ENCODE measurements around the gene ZNF618.

DNA sequence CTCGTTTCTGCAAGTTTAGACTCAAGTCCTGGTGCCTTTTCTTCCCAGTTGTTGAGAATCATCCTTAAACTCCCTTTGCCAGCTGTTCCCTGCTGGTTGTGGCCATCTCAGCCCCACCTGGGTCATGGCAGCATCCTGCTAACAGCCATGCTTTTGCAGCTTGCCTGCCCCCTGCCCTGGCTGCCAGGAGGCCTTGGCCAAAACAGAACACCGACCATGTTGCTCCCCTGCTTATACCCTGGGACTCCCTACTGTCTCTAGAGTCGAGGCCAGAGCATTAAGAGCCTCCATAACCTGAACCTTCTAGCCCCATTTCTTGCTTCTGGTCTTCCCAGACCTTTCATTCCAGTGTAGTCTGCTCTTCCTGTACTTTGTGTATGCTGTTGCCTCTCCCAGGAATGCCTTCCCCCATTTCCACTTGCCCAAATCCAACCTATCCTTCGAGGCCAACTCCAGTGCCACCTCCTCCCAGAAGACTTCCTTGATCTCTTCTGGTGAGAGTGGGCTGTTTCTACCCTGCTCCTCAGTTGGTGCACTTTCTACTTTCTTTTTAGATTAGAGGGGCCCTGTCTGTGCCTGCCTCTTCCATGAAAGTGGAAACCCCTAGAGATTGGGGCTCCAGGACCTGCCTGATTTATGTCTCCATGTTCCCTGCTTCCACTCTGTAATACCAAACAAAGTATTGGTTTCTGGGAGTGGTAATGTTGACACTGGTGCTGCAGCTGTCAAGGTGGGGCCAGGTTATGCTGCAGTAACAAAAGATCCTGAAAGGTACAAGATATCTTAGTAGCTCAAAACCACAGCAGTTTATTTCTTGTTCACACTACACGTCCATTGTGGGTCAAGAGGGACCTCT is 113.8 kb downstream of the ZNF618 start:
- TF ChIP-seq, protein P1, sequence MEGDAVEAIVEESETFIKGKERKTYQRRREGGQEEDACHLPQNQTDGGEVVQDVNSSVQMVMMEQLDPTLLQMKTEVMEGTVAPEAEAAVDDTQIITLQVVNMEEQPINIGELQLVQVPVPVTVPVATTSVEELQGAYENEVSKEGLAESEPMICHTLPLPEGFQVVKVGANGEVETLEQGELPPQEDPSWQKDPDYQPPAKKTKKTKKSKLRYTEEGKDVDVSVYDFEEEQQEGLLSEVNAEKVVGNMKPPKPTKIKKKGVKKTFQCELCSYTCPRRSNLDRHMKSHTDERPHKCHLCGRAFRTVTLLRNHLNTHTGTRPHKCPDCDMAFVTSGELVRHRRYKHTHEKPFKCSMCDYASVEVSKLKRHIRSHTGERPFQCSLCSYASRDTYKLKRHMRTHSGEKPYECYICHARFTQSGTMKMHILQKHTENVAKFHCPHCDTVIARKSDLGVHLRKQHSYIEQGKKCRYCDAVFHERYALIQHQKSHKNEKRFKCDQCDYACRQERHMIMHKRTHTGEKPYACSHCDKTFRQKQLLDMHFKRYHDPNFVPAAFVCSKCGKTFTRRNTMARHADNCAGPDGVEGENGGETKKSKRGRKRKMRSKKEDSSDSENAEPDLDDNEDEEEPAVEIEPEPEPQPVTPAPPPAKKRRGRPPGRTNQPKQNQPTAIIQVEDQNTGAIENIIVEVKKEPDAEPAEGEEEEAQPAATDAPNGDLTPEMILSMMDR (IDR thresholded peaks at IDR 0.05): no peak
- TF ChIP-seq POLR2A (IDR thresholded peaks at IDR 0.05): no peak
